ENCODE measurements around the gene FAM89B.

GRCh38 chr11:65585396-65586246 is 13.3 kb downstream of the FAM89B start:
- TF ChIP-seq CREB1 (IDR thresholded peaks at IDR 0.05; ENCODE audit: low read depth) (no peak), EP300 (IDR thresholded peaks at IDR 0.05; ENCODE audit: borderline replicate concordance) (no peak), RAD21 (IDR thresholded peaks at IDR 0.05; ENCODE audit: low read depth) (no peak), EGR1 (IDR thresholded peaks at IDR 0.05) (no peak)
- TF ChIP-seq, protein P1, sequence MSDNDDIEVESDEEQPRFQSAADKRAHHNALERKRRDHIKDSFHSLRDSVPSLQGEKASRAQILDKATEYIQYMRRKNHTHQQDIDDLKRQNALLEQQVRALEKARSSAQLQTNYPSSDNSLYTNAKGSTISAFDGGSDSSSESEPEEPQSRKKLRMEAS (IDR thresholded peaks at IDR 0.05): no peak

Data from Ishikawa (cell line).